GM10266 (cell line): Measurements from ENCODE around the gene SLIT3.

Experiments used
- DNase-seq: peaks from one replicate; pipeline ENCODE4 v3.0.0; 2012; ENCODE audit errors: extremely low spot score
- CTCF ChIP-seq: IDR thresholded peaks from 2 replicates; pipeline ENCODE4 v1.5.1; 2012; ENCODE audit warnings: mild to moderate bottlenecking, low read depth; ENCODE audit not compliant: control insufficient read depth, insufficient read depth; ENCODE audit errors: missing control alignments

The SLIT3 gene

GRCh38 chr5:168879331-168879730 is 421.6 kb downstream of the SLIT3 start:
- TF ChIP-seq CTCF, result no peak
- no peak for DNase-seq

GRCh38 chr5:168878135-168878745 is 422.7 kb downstream of the SLIT3 start:
- no peak for TF ChIP-seq CTCF
- no peak for DNase-seq

GRCh38 chr5:168877132-168877892 is 423.6 kb downstream of the SLIT3 start:
- no peak for TF ChIP-seq CTCF
- no peak for DNase-seq

GRCh38 chr5:168876419-168876818 is 424.5 kb downstream of the SLIT3 start:
- no peak for DNase-seq
- no peak for TF ChIP-seq CTCF

- no peak for DNase-seq
- TF ChIP-seq CTCF, result no peak
Measured at GRCh38 chr5:168875832-168876231, 425.1 kb downstream of the SLIT3 start.

- no peak for TF ChIP-seq CTCF
- no peak for DNase-seq
Measured at GRCh38 chr5:168874713-168875380, 426.1 kb downstream of the SLIT3 start.

GRCh38 chr5:168872246-168872645 is 428.7 kb downstream of the SLIT3 start:
- no peak for DNase-seq
- no peak for TF ChIP-seq CTCF
